Ascending aorta (tissue), 2 donors: Measurements from ENCODE around the gene C6orf136. TPM values are rescaled to one million over a fixed set of nuclear protein-coding genes. Genes with fewer than 3 reads are reported as not detected.

Source experiments
- DNase-seq, 2 donors: peaks; one replicate each; pipeline ENCODE4 v3.0.0-alpha.2; 2019; ENCODE audit warnings: low spot score in 2 of 2
- H3K27ac ChIP-seq, 2 donors: fragments of 200-600 bp; sonication (generic); one replicate each; pipeline ENCODE4 v1.5.1; 2016 to 2017; ENCODE audit warnings: mild to moderate bottlenecking in 1 of 2
- H3K27me3 ChIP-seq: fragments of 200-600 bp; sonication (generic); one replicate; pipeline ENCODE4 v1.5.1; 2017
- H3K36me3 ChIP-seq, 2 donors: fragments of 200-600 bp; sonication (generic); one replicate each; pipeline ENCODE4 v1.5.1; 2016
- H3K4me1 ChIP-seq, 2 donors: fragments of 200-600 bp; sonication (generic); one replicate each; pipeline ENCODE4 v1.5.1; 2016 to 2017; ENCODE audit warnings: mild to moderate bottlenecking in 1 of 2
- H3K4me3 ChIP-seq, 2 donors: fragments of 200-600 bp; sonication (generic); one replicate each; pipeline ENCODE4 v1.5.1; 2016 to 2017; ENCODE audit warnings: mild to moderate bottlenecking in 1 of 2
- H3K9me3 ChIP-seq, 2 donors: fragments of 200-600 bp; sonication (generic); one replicate each; pipeline ENCODE4 v1.5.1; 2016
- CTCF ChIP-seq, 3 experiments: fragments of 200-600 bp in 2 of 3; fragments of 450-650 bp in 1 of 3; sonication (generic) in 2 of 3; IDR thresholded peaks; one replicate each; pipeline ENCODE4 v1.5.1; 2016 to 2019; ENCODE audit warnings: antibody characterized with exemption in 3 of 3, mild to moderate bottlenecking in 1 of 3, moderate library complexity in 1 of 3
- intact Hi-C: fragments of 100-400 bp; cut with DNase I; formaldehyde crosslinking; loops from one replicate; pipeline ENCODE4 v1.15.1; 2023
- total RNA-seq: library from RNA; depleted of rRNA; stranded (reverse); fragments of >200 nt; gene quantifications from one replicate; pipeline ENCODE4 v1.1.0, GENCODE V29; 2016

The C6orf136 gene
- total RNA-seq, 1 donor from 2014 or later, result 6.2 TPM

GRCh38 chr6:30679765-30680535 is 33.0 kb downstream of the C6orf136 start:
- no peak for DNase-seq
- intact Hi-C loops, result loop anchor here (1.0 to 5.0 kb wide), 4 partner anchors 42 to 197 kb away; partner anchors contain the start of genes GNL1 and PRR3
- peak overlapping the region; percentile 99 for H3K27ac ChIP-seq
- no peak for TF ChIP-seq CTCF (IDR thresholded peaks at IDR 0.05)
- H3K36me3 ChIP-seq, result peaks cover 33 to 49% of the 10 kb centered on the region in 2 donors
- H3K4me3 ChIP-seq, result peak overlapping the region; percentile 24 to 91
- H3K4me1 ChIP-seq, result peaks cover 11 to 35% of the 10 kb centered on the region in 2 donors
- no peaks in the 10 kb centered on the region for H3K27me3 ChIP-seq
- no peaks in the 10 kb centered on the region for H3K9me3 ChIP-seq

GRCh38 chr6:30681766-30682142 is 34.8 kb downstream of the C6orf136 start:
- peaks cover 26 to 38% of the 10 kb centered on the region in 2 donors for H3K36me3 ChIP-seq
- intact Hi-C loops, result loop anchor here (1.0 to 5.0 kb wide), 3 partner anchors 40 to 124 kb away; partner anchors contain the start of genes GNL1 and PRR3
- H3K4me3 ChIP-seq, result peak overlapping the region; percentile 75 to 91
- DNase-seq, result no peak
- H3K27me3 ChIP-seq, result no peaks in the 10 kb centered on the region
- TF ChIP-seq CTCF (IDR thresholded peaks at IDR 0.05), result no peak
- peaks cover 11 to 35% of the 10 kb centered on the region in 2 donors for H3K4me1 ChIP-seq
- peak overlapping the region; percentile 99 for H3K27ac ChIP-seq
- no peaks in the 10 kb centered on the region for H3K9me3 ChIP-seq

GRCh38 chr6:30682143-30683117 is 35.5 kb downstream of the C6orf136 start:
- Histone ChIP-seq H3K4me3 (peak overlapping the region; percentile 75 to 91), H3K27ac (peak overlapping the region; percentile 99), H3K36me3 (peaks cover 19 to 31% of the 10 kb centered on the region in 2 donors), H3K27me3 (no peaks in the 10 kb centered on the region), H3K4me1 (peaks cover 11 to 35% of the 10 kb centered on the region in 2 donors), H3K9me3 (no peaks in the 10 kb centered on the region)
- TF ChIP-seq CTCF (IDR thresholded peaks at IDR 0.05), result peak in 1 of 3 experiments; percentile 3
- peak; percentile 81 to 96 for DNase-seq
- intact Hi-C loops, result loop anchor here (1.0 to 5.0 kb wide), 3 partner anchors 39 to 125 kb away; partner anchors contain the start of genes GNL1 and PRR3

- intact Hi-C loops, result loop anchor here (2.0 to 5.0 kb wide), 2 partner anchors 69 to 126 kb away; partner anchors contain the start of genes GNL1 and PRR3
- H3K9me3 ChIP-seq, result no peaks in the 10 kb centered on the region
- no peak for TF ChIP-seq CTCF (IDR thresholded peaks at IDR 0.05)
- H3K4me1 ChIP-seq, result peaks cover 18 to 43% of the 10 kb centered on the region in 2 donors
- no peaks in the 10 kb centered on the region for H3K27me3 ChIP-seq
- H3K4me3 ChIP-seq, result peak overlapping the region; percentile 75 to 91
- peaks cover 9 to 22% of the 10 kb centered on the region in 2 donors for H3K36me3 ChIP-seq
- DNase-seq, result no peak
- peak overlapping the region; percentile 99 for H3K27ac ChIP-seq
Measured at GRCh38 chr6:30683183-30683979, 36.4 kb downstream of the C6orf136 start.

GRCh38 chr6:30683980-30684338 is 37.0 kb downstream of the C6orf136 start:
- peak overlapping the region; percentile 99 for H3K27ac ChIP-seq
- H3K4me3 ChIP-seq, result peak overlapping the region; percentile 75 to 91
- peaks cover 5 to 16% of the 10 kb centered on the region in 2 donors for H3K36me3 ChIP-seq
- peaks cover 18 to 46% of the 10 kb centered on the region in 2 donors for H3K4me1 ChIP-seq
- no peak for DNase-seq
- intact Hi-C loops, result loop anchor here (2.0 to 5.0 kb wide), 2 partner anchors 69 to 127 kb away; partner anchors contain the start of genes GNL1 and PRR3
- no peaks in the 10 kb centered on the region for H3K27me3 ChIP-seq
- TF ChIP-seq CTCF (IDR thresholded peaks at IDR 0.05), result no peak
- H3K9me3 ChIP-seq, result no peaks in the 10 kb centered on the region
